ENCODE results near the gene NTSR1.

NTSR1 gene

GRCh38 chr20:62772990-62773844 lies 64.6 kb downstream of the NTSR1 start:
- TF ChIP-seq CTCF (IDR thresholded peaks at IDR 0.05; ENCODE audit: low read depth, low read length, missing control alignments): no peak
- in situ Hi-C loops (cut with HindIII; ENCODE audit: low sequenced_read_pairs): no loop called here
- DNase-seq (ENCODE audit: low read depth): peak; percentile 19
- H3K4me3 ChIP-seq (ENCODE audit: low read depth, low read length): no peak overlapping the region

DNA sequence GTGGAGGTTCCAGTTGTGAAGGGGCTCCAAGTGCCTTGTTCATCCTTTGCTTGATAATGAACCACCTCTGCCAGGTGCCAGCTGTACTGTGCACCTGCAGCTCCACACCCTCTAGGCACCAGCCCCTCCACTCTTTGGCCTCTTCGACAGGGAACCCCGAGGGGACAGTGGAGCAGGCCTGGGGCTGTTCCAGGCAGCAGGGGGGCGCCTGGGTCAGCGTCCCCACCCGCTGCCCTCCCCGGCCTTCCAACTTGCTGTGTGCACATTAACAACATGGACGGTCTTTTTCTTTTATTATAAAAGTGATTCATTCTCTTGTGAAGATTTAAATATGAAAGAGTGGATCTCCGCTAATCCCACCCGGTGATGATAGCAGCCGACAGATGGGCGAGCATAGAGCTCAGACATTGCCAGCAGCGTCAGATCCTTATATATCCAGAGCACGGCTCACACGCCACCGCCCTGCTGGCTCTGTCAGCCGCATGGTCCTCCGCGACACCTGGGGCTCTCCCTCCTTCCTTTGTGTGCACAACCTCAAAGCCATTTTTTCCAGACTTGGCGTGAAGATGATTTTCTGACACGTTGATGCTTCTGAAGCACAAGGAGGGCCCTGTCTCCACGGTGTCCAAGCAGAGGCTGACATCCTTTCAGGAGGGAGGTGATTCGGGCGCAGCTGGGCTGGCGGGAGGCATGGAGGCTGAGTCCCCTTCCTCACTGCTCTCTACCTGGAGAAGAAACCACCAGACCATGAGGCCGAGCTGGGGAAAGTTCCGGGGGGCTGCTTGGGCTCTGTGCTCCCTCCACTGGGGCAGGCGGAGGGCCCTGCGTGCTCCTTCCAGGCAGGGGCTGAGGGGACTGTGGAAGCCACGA lies 65.4 kb downstream of the NTSR1 start:
- no peak for DNase-seq (ENCODE audit: low read depth)
- TF ChIP-seq CTCF (IDR thresholded peaks at IDR 0.05; ENCODE audit: low read depth, low read length, missing control alignments): no peak
- in situ Hi-C loops (cut with HindIII; ENCODE audit: low sequenced_read_pairs): no loop called here
- H3K4me3 ChIP-seq (ENCODE audit: low read depth, low read length): no peak overlapping the region

DNA sequence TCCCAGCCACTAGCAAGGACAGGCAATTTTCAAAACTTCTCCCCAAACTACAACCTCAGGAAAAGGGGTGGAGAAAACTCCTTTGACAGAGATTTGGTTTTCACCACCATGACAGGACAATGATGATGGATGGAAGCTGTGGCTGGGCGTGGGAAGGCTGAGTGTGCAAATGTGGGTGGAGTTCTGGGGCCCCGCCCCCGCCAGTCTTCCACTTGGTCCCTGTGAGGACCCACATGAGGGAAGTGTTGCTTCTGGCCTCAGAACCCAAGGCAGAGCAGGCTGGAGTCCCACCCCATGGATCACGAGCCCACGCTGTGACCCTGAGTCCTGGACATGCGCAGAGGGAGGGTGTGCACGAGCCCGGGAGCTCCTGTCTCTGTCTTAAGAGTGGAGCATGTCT lies 66.1 kb downstream of the NTSR1 start:
- no peak for DNase-seq (ENCODE audit: low read depth)
- no peak overlapping the region for H3K4me3 ChIP-seq (ENCODE audit: low read depth, low read length)
- in situ Hi-C loops (cut with HindIII; ENCODE audit: low sequenced_read_pairs): no loop called here
- no peak for TF ChIP-seq CTCF (IDR thresholded peaks at IDR 0.05; ENCODE audit: low read depth, low read length, missing control alignments)

DNA sequence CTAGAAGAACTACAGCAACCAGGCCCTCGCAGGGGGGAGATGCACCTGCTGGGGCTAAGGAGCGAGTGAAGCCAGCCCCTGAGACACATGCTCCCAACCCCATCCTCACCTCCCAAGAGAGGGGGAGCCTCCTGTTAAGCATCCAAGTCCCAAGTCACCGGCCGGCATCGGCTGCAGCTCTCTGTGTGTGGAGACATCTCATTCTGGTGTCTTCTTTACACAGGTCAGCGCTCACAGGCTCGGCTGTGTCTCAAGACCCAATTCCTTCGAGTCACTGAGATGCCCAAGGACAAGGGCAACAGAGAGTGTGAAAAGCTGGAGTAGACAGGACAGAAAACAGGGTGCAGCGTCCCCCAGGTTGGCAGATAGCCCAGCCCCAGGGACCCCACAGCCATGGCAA lies 66.6 kb downstream of the NTSR1 start:
- DNase-seq (ENCODE audit: low read depth): no peak
- TF ChIP-seq CTCF (IDR thresholded peaks at IDR 0.05; ENCODE audit: low read depth, low read length, missing control alignments): no peak
- H3K4me3 ChIP-seq (ENCODE audit: low read depth, low read length): no peak overlapping the region
- in situ Hi-C loops (cut with HindIII; ENCODE audit: low sequenced_read_pairs): no loop called here

- H3K4me3 ChIP-seq (ENCODE audit: low read depth, low read length): no peak overlapping the region
- in situ Hi-C loops (cut with HindIII; ENCODE audit: low sequenced_read_pairs): no loop called here
- TF ChIP-seq CTCF (IDR thresholded peaks at IDR 0.05; ENCODE audit: low read depth, low read length, missing control alignments): no peak
- no peak for DNase-seq (ENCODE audit: low read depth)
Observed at GRCh38 chr20:62776035-62776691, 67.5 kb downstream of the NTSR1 start.
